Loucy (cell line): ENCODE data around the gene XRCC3.

Source experiments
- CTCF ChIP-seq: fragments of 200-600 bp; sonication (generic); conservative IDR thresholded peaks from 2 replicates; pipeline ENCODE4 v1.5.1; 2014; ENCODE audit warnings: mild to moderate bottlenecking, antibody characterized with exemption, low read length
- EZH2phosphoT487 ChIP-seq: fragments of 200-600 bp; IDR thresholded peaks from 2 replicates; pipeline ENCODE4 v1.6.1; 2018; ENCODE audit warnings: antibody characterized with exemption, mild to moderate bottlenecking, moderate library complexity, borderline replicate concordance

- TF ChIP-seq CTCF (no peak), EZH2phosphoT487 (no peak)
These were observed 16.6 kb downstream of the XRCC3 start for GRCh38 chr14:103698380-103699260.
